Measurements from ENCODE around the gene PPBP.

DNA sequence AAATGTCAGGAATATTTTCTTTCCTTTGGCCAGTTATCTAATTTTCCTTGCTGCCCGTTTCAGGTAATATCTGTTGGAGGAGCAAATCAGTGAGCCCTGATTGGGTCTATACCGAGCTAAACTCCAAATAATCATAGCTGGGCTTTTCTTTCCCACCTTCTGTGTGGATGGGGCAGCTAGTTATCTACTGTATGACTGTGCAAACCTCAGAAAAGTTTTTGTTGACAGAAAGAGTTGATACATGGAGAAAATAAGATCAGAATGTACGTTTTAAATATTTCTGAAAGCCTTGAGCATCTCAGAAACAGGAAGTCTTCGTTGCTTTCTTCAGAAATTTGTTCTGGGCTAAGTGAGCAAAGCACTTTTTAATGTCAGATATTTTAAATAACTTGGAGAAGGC is 16.7 kb upstream of the PPBP start:
- no peak for TF ChIP-seq POLR2A (IDR thresholded peaks at IDR 0.05; ENCODE audit: low read length)
- no peak for TF ChIP-seq GATA1 (IDR thresholded peaks at IDR 0.05; ENCODE audit: low read depth, low read length)

Data from erythroblast (primary cell).